HL-60 (cell line): ENCODE results near the gene OSBP2.

Experiments used
- DNase-seq, 2 experiments: peaks; one replicate each; pipeline ENCODE4 v3.0.0-alpha.2; 2010 to 2020; ENCODE audit warnings: low read depth in 1 of 2, low spot score in 1 of 2
- H3K27ac ChIP-seq: fragments of 250-450 bp; sonication (Bioruptor Pico); replicated peaks from 2 replicates; pipeline ENCODE4 v1.5.1; 2020; ENCODE audit warnings: mild to moderate bottlenecking, moderate library complexity
- H3K27me3 ChIP-seq: fragments of 250-450 bp; sonication (Bioruptor Pico); 2 replicates; pipeline ENCODE4 v1.5.1; 2021; ENCODE audit warnings: mild to moderate bottlenecking, moderate library complexity; ENCODE audit not compliant: insufficient read depth, poor library complexity, severe bottlenecking
- H3K4me3 ChIP-seq: replicated peaks from 2 replicates; pipeline ENCODE4 v1.5.1; 2011; ENCODE audit warnings: mild to moderate bottlenecking, control low read depth, low read length; ENCODE audit not compliant: insufficient read depth
- CTCF ChIP-seq: IDR thresholded peaks from one replicate; pipeline ENCODE4 v1.5.1; 2011; ENCODE audit warnings: low read length, control low read depth, inconsistent platforms; ENCODE audit not compliant: insufficient read depth
- GABPA ChIP-seq: IDR thresholded peaks from 2 replicates; pipeline ENCODE4 v1.6.1; 2012; ENCODE audit warnings: low read depth
- POLR2AphosphoS5 ChIP-seq: IDR thresholded peaks from 2 replicates; pipeline ENCODE4 v1.6.1; 2012; ENCODE audit warnings: low read depth
- SPI1 ChIP-seq: IDR thresholded peaks from 2 replicates; pipeline ENCODE4 v1.6.1; 2012; ENCODE audit warnings: low read depth, mild to moderate bottlenecking, borderline replicate concordance
- TF ChIP-seq, protein P1 (sequence below): IDR thresholded peaks from 2 replicates; pipeline ENCODE4 v1.6.1; 2012; ENCODE audit warnings: low read depth; ENCODE audit not compliant: insufficient replicate concordance

OSBP2 gene

GRCh38 chr22:30825711-30826505 is 131.2 kb downstream of the OSBP2 start:
- H3K4me3 ChIP-seq, result no peak overlapping the region
- H3K27me3 ChIP-seq, result peaks cover 34% of the 10 kb centered on the region
- TF ChIP-seq SPI1 (no peak), POLR2AphosphoS5 (no peak), CTCF (no peak), GABPA (no peak)
- TF ChIP-seq, protein P1, sequence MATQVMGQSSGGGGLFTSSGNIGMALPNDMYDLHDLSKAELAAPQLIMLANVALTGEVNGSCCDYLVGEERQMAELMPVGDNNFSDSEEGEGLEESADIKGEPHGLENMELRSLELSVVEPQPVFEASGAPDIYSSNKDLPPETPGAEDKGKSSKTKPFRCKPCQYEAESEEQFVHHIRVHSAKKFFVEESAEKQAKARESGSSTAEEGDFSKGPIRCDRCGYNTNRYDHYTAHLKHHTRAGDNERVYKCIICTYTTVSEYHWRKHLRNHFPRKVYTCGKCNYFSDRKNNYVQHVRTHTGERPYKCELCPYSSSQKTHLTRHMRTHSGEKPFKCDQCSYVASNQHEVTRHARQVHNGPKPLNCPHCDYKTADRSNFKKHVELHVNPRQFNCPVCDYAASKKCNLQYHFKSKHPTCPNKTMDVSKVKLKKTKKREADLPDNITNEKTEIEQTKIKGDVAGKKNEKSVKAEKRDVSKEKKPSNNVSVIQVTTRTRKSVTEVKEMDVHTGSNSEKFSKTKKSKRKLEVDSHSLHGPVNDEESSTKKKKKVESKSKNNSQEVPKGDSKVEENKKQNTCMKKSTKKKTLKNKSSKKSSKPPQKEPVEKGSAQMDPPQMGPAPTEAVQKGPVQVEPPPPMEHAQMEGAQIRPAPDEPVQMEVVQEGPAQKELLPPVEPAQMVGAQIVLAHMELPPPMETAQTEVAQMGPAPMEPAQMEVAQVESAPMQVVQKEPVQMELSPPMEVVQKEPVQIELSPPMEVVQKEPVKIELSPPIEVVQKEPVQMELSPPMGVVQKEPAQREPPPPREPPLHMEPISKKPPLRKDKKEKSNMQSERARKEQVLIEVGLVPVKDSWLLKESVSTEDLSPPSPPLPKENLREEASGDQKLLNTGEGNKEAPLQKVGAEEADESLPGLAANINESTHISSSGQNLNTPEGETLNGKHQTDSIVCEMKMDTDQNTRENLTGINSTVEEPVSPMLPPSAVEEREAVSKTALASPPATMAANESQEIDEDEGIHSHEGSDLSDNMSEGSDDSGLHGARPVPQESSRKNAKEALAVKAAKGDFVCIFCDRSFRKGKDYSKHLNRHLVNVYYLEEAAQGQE, result no peak
- no peak for DNase-seq
- H3K27ac ChIP-seq, result no peak overlapping the region

DNA sequence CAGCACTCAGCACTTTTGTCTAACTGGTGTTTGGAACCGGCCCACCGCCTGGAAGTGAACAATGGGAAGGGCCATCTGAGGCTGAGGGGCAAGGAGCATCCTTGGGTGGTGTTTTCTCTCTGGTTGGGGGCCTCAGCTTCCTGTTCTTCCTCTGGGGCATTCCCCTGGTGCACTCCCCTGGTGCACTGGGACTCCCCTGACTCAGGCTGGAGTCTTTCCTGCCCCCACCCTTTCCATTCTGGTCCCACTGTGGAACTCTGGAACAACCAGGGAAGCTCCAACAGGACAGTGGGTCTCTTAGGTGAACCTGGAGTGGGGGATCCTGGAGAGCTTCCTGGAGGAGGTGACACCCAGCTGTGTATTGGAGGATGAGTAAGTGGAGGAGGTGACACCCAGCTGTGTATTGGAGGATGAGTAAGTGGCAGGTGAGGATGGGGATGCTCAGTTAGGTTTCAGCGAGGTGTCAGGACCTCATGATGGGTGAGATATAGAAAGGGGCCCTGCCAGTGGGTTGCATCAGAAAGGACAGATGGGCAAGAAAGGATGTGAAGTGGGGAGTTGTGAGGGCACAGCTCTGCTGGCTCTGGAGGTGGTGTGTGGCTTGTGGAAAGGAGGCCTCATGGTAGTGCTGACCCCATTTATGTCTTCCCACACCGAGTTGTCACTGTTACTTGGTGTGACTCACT is 132.1 kb downstream of the OSBP2 start:
- no peak for DNase-seq
- TF ChIP-seq CTCF (no peak), GABPA (no peak), POLR2AphosphoS5 (no peak), SPI1 (no peak)
- TF ChIP-seq, protein P1, result no peak
- H3K4me3 ChIP-seq, result no peak overlapping the region
- H3K27ac ChIP-seq, result no peak overlapping the region
- peaks cover 26% of the 10 kb centered on the region for H3K27me3 ChIP-seq

DNA sequence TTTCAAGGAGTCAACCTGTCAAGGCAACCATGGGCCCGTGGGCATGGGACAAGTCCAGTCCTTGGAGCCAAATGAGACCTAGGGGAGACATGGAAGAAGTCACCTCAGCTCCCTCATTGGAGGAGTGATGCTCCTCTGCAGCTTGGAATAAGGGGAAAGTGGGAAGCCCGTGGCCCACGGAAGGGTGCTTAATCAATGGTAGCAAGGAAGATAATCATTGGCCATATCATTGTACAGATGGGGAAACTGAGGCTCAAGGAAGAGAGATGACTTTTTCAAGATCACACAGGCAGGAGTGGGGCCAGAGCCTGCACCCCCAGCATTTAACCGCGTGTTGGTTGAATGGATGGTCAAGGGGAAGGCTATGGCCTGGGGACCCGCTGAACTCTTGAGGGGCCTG is 133.0 kb downstream of the OSBP2 start:
- DNase-seq, result no peak
- H3K27me3 ChIP-seq, result peaks cover 19% of the 10 kb centered on the region
- no peak overlapping the region for H3K27ac ChIP-seq
- no peak overlapping the region for H3K4me3 ChIP-seq
- TF ChIP-seq POLR2AphosphoS5 (no peak), GABPA (no peak), SPI1 (no peak)
- TF ChIP-seq, protein P1, result no peak
